GM12875 (cell line): Measurements from ENCODE around the gene SMPDL3A.

Experiments
- H3K4me3 ChIP-seq: one replicate; pipeline ENCODE4 v1.5.1; 2011; ENCODE audit warnings: low read depth, low read length, control low read depth
- CTCF ChIP-seq: IDR thresholded peaks from 2 replicates; pipeline ENCODE4 v1.5.1; 2011; ENCODE audit warnings: low read depth, mild to moderate bottlenecking, control low read depth, inconsistent platforms, low read length, moderate library complexity, borderline replicate concordance; ENCODE audit not compliant: insufficient read depth

The SMPDL3A gene

GRCh38 chr6:122788208-122788607 lies 850 bp upstream of the SMPDL3A start:
- H3K4me3 ChIP-seq: no peak overlapping the region

GRCh38 chr6:122788663-122789181 lies 336 bp upstream of the SMPDL3A start:
- no peak overlapping the region for H3K4me3 ChIP-seq
- no peak for TF ChIP-seq CTCF

More at GRCh38 chr6:122788208-122788607, 850 bp upstream of the SMPDL3A start:
- no peak for TF ChIP-seq CTCF

- no peak for TF ChIP-seq CTCF
- no peak overlapping the region for H3K4me3 ChIP-seq
These were observed 967 bp downstream of the SMPDL3A start for GRCh38 chr6:122790028-122790422.

GRCh38 chr6:122790423-122791309 lies 1.6 kb downstream of the SMPDL3A start:
- H3K4me3 ChIP-seq: no peak overlapping the region
- no peak for TF ChIP-seq CTCF

GRCh38 chr6:122791310-122791679 lies 2.2 kb downstream of the SMPDL3A start:
- no peak for TF ChIP-seq CTCF
- no peak overlapping the region for H3K4me3 ChIP-seq

GRCh38 chr6:122792766-122793165 lies 3.7 kb downstream of the SMPDL3A start:
- no peak overlapping the region for H3K4me3 ChIP-seq

More at GRCh38 chr6:122792766-122793165, 3.7 kb downstream of the SMPDL3A start:
- no peak for TF ChIP-seq CTCF
